Adipocyte (in vitro differentiated cells): ENCODE data around the gene JSRP1.

Experiments
- DNase-seq: peaks from one replicate; pipeline ENCODE4 v3.0.0-alpha.2; 2015; ENCODE audit warnings: low read depth
- H3K27me3 ChIP-seq: replicated peaks from 2 replicates; pipeline ENCODE4 v1.7.0; 2013; ENCODE audit warnings: mild to moderate bottlenecking, low read length, moderate library complexity; ENCODE audit not compliant: control insufficient read depth, insufficient read depth
- H3K36me3 ChIP-seq: 2 replicates; pipeline ENCODE4 v1.7.0; 2013; ENCODE audit warnings: low read length, mild to moderate bottlenecking, moderate library complexity; ENCODE audit not compliant: control insufficient read depth, insufficient read depth, severe bottlenecking
- H3K4me1 ChIP-seq: 2 replicates; pipeline ENCODE4 v1.7.0; 2013; ENCODE audit warnings: mild to moderate bottlenecking, low read length, moderate library complexity; ENCODE audit not compliant: control insufficient read depth, insufficient read depth
- H3K4me3 ChIP-seq: 2 replicates; pipeline ENCODE4 v1.7.0; 2013; ENCODE audit warnings: mild to moderate bottlenecking, low read length, moderate library complexity
- H3K9ac ChIP-seq: 2 replicates; pipeline ENCODE4 v1.7.0; 2013; ENCODE audit warnings: mild to moderate bottlenecking, low read length, moderate library complexity
- H3K9me3 ChIP-seq: 2 replicates; pipeline ENCODE4 v1.7.0; 2013; ENCODE audit warnings: mild to moderate bottlenecking, low read length, moderate library complexity; ENCODE audit not compliant: control insufficient read depth

Gene JSRP1

GRCh38 chr19:2202366-2202765, 53.9 kb downstream of the JSRP1 start:
- Histone ChIP-seq H3K27me3 (no peaks in the 10 kb centered on the region), H3K36me3 (peaks cover 46% of the 10 kb centered on the region), H3K4me3 (no peak overlapping the region), H3K9me3 (no peaks in the 10 kb centered on the region), H3K9ac (no peak overlapping the region), H3K4me1 (no peaks in the 10 kb centered on the region)
- DNase-seq = no peak
